Bronchial epithelial cell (primary cell): ENCODE data around the gene FARS2. TPM values are rescaled to one million over a fixed set of nuclear protein-coding genes. Genes with fewer than 3 reads are reported as not detected.
A peak's percentile ranks its signal among the peaks of the same experiment; 100 is the strongest.

Experiments
- DNase-seq: peaks from one replicate; pipeline ENCODE4 v3.0.0-alpha.2; 2010; ENCODE audit warnings: low read depth
- FAIRE-seq: peaks from 2 replicates; lab custom pipeline; 2011; peaks lifted over from hg19 to GRCh38; lab: Jason Lieb, UNC
- H3K27me3 ChIP-seq: 2 replicates; pipeline ENCODE4 v1.5.1; 2011; ENCODE audit warnings: low read length; ENCODE audit not compliant: control insufficient read depth, insufficient read depth
- H3K36me3 ChIP-seq: 2 replicates; pipeline ENCODE4 v1.5.1; 2011; ENCODE audit warnings: low read length; ENCODE audit not compliant: control insufficient read depth, insufficient read depth
- H3K4me3 ChIP-seq: 2 replicates; pipeline ENCODE4 v1.5.1; 2011; ENCODE audit warnings: mild to moderate bottlenecking, low read depth, low read length, control low read depth
- CTCF ChIP-seq: IDR thresholded peaks from 2 replicates; pipeline ENCODE4 v1.5.1; 2011; ENCODE audit warnings: mild to moderate bottlenecking, moderate library complexity, low read length, control low read depth, inconsistent platforms; ENCODE audit not compliant: insufficient read depth, severe bottlenecking
- total RNA-seq: library from RNA; depleted of rRNA; stranded (reverse); fragments of >200 nt; gene quantifications from 2 replicates; pipeline ENCODE4 v1.2.1, GENCODE V29; 2014

The FARS2 gene
- total RNA-seq, 1 donor from 2014 or later = 27.4 TPM

DNA sequence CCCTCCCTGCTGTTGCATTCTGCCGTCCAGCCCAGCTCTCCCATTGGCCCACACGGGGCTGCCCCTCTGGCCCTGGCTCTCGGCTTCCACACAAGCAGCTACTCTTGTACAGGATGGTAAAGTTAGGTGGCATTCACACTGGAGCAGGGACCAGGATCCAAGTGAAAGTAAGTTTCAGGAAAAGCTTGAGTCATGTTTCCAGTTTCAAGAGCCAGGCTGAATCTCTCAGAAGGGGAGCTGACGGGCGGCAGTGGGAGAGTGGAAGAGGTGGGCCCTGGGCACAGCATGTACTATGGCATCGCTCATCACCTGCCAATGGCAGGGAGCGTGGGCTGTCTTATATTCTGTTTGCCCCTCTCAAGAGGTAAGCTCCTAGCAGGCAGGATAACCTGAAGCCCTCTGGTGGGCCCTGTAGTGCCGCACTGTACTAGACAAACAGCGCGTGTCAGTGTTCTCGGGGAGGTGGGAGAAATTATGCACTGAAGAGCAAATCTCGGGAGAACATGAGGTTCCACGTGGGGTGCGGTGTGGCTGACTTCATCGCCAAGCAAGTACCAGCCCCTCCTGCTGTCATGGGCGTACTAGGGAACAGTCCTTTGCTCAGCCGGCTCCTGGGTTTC is 503.9 kb downstream of the FARS2 start:
- H3K4me3 ChIP-seq = no peak overlapping the region
- DNase-seq (no peak), FAIRE-seq (no peak)
- no peaks in the 10 kb centered on the region for H3K27me3 ChIP-seq
- no peaks in the 10 kb centered on the region for H3K36me3 ChIP-seq
- no peak for TF ChIP-seq CTCF

DNA sequence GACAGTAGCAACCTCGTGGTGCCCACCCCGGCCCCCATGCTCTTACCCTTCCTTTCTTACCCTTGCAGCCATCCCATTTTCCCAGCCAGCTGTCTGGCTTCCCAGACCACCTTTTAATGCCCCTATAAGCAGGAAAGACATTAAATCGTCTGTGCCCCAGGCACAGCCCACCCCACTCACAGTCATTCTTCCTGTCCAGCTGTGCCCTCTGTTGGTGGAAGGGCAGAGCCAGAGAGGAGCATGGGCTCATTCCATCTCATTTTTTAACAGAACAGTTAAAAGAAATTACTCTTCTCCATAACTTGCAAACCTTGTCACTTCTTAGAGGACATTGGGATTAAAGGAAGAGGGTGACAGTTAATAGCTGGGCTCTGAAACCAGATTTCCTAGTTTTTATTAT is 504.9 kb downstream of the FARS2 start:
- no peaks in the 10 kb centered on the region for H3K27me3 ChIP-seq
- H3K4me3 ChIP-seq = no peak overlapping the region
- DNase-seq = no peak
- no peak for FAIRE-seq
- H3K36me3 ChIP-seq = no peaks in the 10 kb centered on the region
- TF ChIP-seq CTCF = no peak

GRCh38 chr6:5767471-5767870 is 506.2 kb downstream of the FARS2 start:
- Histone ChIP-seq H3K36me3 (no peaks in the 10 kb centered on the region), H3K4me3 (no peak overlapping the region), H3K27me3 (no peaks in the 10 kb centered on the region)
- DNase-seq (no peak), FAIRE-seq (no peak)
- no peak for TF ChIP-seq CTCF

DNA sequence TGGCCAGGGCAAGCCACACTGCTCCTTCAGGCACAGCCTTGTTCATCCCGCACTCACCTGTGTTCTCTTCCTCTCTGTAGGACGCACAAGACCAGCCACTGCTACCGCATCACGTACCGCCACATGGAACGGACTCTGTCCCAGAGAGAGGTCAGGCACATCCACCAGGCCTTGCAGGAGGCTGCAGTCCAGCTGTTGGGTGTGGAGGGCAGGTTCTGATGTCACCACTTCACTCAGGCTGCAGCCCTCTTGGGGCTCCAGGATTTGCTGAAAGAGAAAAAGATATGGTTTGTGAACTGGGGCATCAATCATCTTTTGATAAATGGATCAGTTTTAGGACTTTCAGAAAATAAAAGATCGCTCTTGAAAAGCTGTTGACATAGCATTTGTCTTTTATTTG is 509.9 kb downstream of the FARS2 start:
- DNase-seq (no peak), FAIRE-seq (peak; percentile 72)
- no peak overlapping the region for H3K4me3 ChIP-seq
- no peaks in the 10 kb centered on the region for H3K36me3 ChIP-seq
- H3K27me3 ChIP-seq = no peaks in the 10 kb centered on the region
- TF ChIP-seq CTCF = no peak

DNA sequence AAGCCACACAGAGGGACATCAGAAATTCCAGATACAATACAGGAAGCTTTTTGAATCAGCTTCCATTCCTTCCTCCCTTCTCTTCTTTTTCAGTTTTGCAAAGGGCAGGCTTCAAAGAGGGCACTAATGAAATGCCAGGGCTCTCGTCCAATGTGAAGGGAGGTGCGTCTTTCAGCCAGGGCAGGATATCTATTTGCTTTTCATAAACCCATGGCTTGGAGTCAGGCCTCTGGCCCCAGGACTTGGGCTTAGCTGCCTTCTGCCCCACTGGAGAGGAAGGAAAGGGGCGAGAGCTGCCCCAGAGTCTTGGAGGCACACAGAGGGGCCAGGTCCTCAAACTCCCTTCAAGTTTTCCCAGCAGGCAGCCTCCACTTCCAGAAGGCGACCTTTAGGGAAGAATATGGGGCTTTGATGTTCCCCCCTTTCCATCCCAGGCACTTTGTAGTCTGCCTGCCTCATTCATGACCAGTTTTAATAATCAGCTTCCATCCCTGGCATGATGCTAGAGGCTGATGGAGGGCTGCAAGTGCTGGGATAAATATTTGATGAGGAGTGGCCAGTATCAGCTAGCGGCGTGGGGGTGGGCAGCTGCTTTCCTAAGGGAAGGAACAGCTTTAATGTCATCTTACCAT is 510.6 kb downstream of the FARS2 start:
- no peaks in the 10 kb centered on the region for H3K36me3 ChIP-seq
- DNase-seq = no peak
- no peak for FAIRE-seq
- no peak overlapping the region for H3K4me3 ChIP-seq
- no peak for TF ChIP-seq CTCF
- no peaks in the 10 kb centered on the region for H3K27me3 ChIP-seq
